Duodenal mucosa (tissue), 2 donors: ENCODE measurements around the gene GLRX5.

Experiments
- H3K27ac ChIP-seq: one replicate; pipeline ENCODE4 v1.7.0; 2013; ENCODE audit warnings: low read depth, low read length
- H3K27me3 ChIP-seq, 2 donors: one replicate each; pipeline ENCODE4 v1.7.0; 2013; ENCODE audit warnings: low read length in 2 of 2, control low read depth in 1 of 2; ENCODE audit not compliant: insufficient read depth in 2 of 2, control insufficient read depth in 1 of 2
- H3K36me3 ChIP-seq, 2 donors: one replicate each; pipeline ENCODE4 v1.7.0; 2013; ENCODE audit warnings: low read length in 2 of 2, control low read depth in 1 of 2; ENCODE audit not compliant: insufficient read depth in 2 of 2, control insufficient read depth in 1 of 2
- H3K4me1 ChIP-seq, 2 donors: one replicate each; pipeline ENCODE4 v1.7.0; 2013; ENCODE audit warnings: low read length in 2 of 2, control low read depth in 1 of 2; ENCODE audit not compliant: insufficient read depth in 2 of 2, control insufficient read depth in 1 of 2
- H3K4me3 ChIP-seq, 2 donors: one replicate each; pipeline ENCODE4 v1.7.0; 2013; ENCODE audit warnings: low read length in 2 of 2, low read depth in 1 of 2
- H3K9ac ChIP-seq, 2 donors: one replicate each; pipeline ENCODE4 v1.7.0; 2013; ENCODE audit warnings: low read length in 2 of 2, low read depth in 1 of 2
- H3K9me3 ChIP-seq, 2 donors: one replicate each; pipeline ENCODE4 v1.7.0; 2013; ENCODE audit warnings: low read length in 2 of 2, control low read depth in 1 of 2; ENCODE audit not compliant: control insufficient read depth in 1 of 2

The GLRX5 gene

GRCh38 chr14:95499354-95499750, 35.5 kb upstream of the GLRX5 start:
- Histone ChIP-seq H3K9ac (no peak overlapping the region), H3K27ac (no peak overlapping the region), H3K9me3 (no peaks in the 10 kb centered on the region), H3K36me3 (no peaks in the 10 kb centered on the region), H3K27me3 (no peaks in the 10 kb centered on the region), H3K4me3 (no peak overlapping the region), H3K4me1 (peaks cover 39 to 57% of the 10 kb centered on the region in 2 donors)

- no peaks in the 10 kb centered on the region for H3K9me3 ChIP-seq
- H3K36me3 ChIP-seq: no peaks in the 10 kb centered on the region
- no peak overlapping the region for H3K4me3 ChIP-seq
- no peak overlapping the region for H3K9ac ChIP-seq
- H3K27ac ChIP-seq: no peak overlapping the region
- peaks cover 36 to 54% of the 10 kb centered on the region in 2 donors for H3K4me1 ChIP-seq
- H3K27me3 ChIP-seq: no peaks in the 10 kb centered on the region
These were observed 34.6 kb upstream of the GLRX5 start for GRCh38 chr14:95500201-95500681.

GRCh38 chr14:95500772-95501401, 34.0 kb upstream of the GLRX5 start:
- Histone ChIP-seq H3K9me3 (no peaks in the 10 kb centered on the region), H3K4me3 (no peak overlapping the region), H3K36me3 (no peaks in the 10 kb centered on the region), H3K27ac (no peak overlapping the region), H3K27me3 (no peaks in the 10 kb centered on the region), H3K4me1 (peaks cover 30 to 48% of the 10 kb centered on the region in 2 donors), H3K9ac (no peak overlapping the region)

- no peak overlapping the region for H3K9ac ChIP-seq
- H3K27ac ChIP-seq: no peak overlapping the region
- no peak overlapping the region for H3K4me3 ChIP-seq
- peaks cover 31 to 40% of the 10 kb centered on the region in 2 donors for H3K4me1 ChIP-seq
- no peaks in the 10 kb centered on the region for H3K9me3 ChIP-seq
- H3K36me3 ChIP-seq: no peaks in the 10 kb centered on the region
- H3K27me3 ChIP-seq: no peaks in the 10 kb centered on the region
These were observed 32.4 kb upstream of the GLRX5 start for GRCh38 chr14:95502381-95502950.

- Histone ChIP-seq H3K36me3 (no peaks in the 10 kb centered on the region), H3K27me3 (no peaks in the 10 kb centered on the region), H3K4me1 (peaks cover 36 to 43% of the 10 kb centered on the region in 2 donors), H3K4me3 (no peak overlapping the region), H3K9ac (no peak overlapping the region), H3K9me3 (no peaks in the 10 kb centered on the region), H3K27ac (peak overlapping the region; percentile 17)
These were observed 31.3 kb upstream of the GLRX5 start for GRCh38 chr14:95503365-95504134.

DNA sequence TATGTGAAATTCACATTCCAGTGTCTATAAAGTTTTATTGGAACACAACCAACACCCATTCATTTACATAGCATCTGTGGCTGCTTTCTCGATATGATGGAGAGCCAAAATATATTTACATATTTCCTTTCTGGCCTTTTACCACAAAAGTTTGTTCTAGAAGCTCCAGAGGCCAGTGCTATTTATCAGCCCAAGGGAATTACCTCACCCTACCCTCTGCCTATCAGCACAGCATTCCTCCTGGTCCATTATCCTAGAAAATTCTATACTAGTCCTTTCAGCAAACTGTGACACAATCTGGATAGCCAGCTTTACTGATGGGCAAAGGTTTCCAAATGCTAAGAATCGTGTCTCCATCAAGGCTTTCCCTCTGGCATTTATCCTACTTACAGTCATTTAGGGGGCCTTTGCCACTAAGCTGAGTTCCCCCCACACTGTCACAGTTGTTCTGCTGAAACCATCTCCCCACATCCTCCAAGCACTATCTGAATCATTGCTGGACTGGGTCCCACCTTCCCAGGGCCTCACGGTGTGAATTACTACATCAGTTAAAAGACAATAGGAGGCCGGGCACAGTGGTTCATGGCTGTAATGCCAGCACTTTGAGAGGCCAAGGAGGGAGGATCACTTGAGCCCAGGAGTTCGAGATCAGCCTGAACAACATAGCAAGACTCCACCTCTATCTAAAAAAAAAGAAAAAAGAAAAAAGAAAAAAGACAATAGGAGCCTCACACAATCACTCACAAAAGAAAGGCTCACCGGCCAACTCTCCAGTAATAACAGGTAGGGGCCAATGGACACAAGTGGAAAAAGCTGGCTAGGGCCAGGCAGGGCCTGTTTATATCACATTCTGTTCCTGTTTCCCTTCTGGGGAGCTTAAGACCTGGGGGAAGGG, 30.5 kb upstream of the GLRX5 start:
- H3K36me3 ChIP-seq: no peaks in the 10 kb centered on the region
- no peaks in the 10 kb centered on the region for H3K27me3 ChIP-seq
- no peaks in the 10 kb centered on the region for H3K9me3 ChIP-seq
- H3K9ac ChIP-seq: no peak overlapping the region
- no peak overlapping the region for H3K27ac ChIP-seq
- H3K4me3 ChIP-seq: peak overlapping the region in 1 of 2 donors; percentile 4
- peaks cover 27 to 34% of the 10 kb centered on the region in 2 donors for H3K4me1 ChIP-seq

GRCh38 chr14:95505030-95505589, 29.7 kb upstream of the GLRX5 start:
- Histone ChIP-seq H3K4me1 (peaks cover 24 to 31% of the 10 kb centered on the region in 2 donors), H3K27ac (no peak overlapping the region), H3K4me3 (no peak overlapping the region), H3K36me3 (no peaks in the 10 kb centered on the region), H3K9me3 (no peaks in the 10 kb centered on the region), H3K27me3 (no peaks in the 10 kb centered on the region), H3K9ac (no peak overlapping the region)

DNA sequence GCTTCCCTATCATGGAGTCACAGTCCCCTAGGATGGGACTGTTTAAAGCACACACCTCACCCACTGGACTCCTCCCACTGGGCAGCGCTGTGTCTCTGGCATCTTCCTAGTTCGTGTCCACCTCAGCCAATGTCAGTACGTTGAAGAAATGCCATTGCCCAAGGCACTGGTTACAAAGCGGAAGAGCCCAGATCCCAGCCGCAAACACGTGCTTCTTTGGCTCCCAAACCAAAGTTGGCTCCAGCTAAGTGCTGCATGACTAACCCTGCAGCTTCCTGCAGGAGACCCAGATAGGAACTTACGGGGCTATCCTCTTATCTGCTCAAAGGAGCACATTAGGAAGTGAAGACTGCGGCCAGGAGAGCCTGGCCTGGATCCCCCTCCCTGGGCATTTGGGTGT, 27.7 kb upstream of the GLRX5 start:
- Histone ChIP-seq H3K4me3 (no peak overlapping the region), H3K9ac (no peak overlapping the region), H3K4me1 (peaks cover 13% of the 10 kb centered on the region in 2 donors), H3K36me3 (no peaks in the 10 kb centered on the region), H3K9me3 (no peaks in the 10 kb centered on the region), H3K27ac (no peak overlapping the region), H3K27me3 (no peaks in the 10 kb centered on the region)

GRCh38 chr14:95507701-95508103, 27.1 kb upstream of the GLRX5 start:
- H3K9ac ChIP-seq: no peak overlapping the region
- H3K9me3 ChIP-seq: no peaks in the 10 kb centered on the region
- H3K36me3 ChIP-seq: no peaks in the 10 kb centered on the region
- H3K4me1 ChIP-seq: peaks cover 13% of the 10 kb centered on the region in 2 donors
- H3K27ac ChIP-seq: no peak overlapping the region
- H3K4me3 ChIP-seq: no peak overlapping the region
- H3K27me3 ChIP-seq: no peaks in the 10 kb centered on the region
